GM12801 (cell line): ENCODE measurements around the gene MRFAP1L1.

ENCODE experiments used
- CTCF ChIP-seq: IDR thresholded peaks from one replicate; pipeline ENCODE4 v1.5.1; 2011; ENCODE audit warnings: control low read depth; ENCODE audit not compliant: insufficient read length; ENCODE audit errors: extremely low read depth

Gene MRFAP1L1

GRCh38 chr4:6751611-6752485, 42.2 kb upstream of the MRFAP1L1 start:
- TF ChIP-seq CTCF, result no peak

- TF ChIP-seq CTCF, result no peak
These were observed 40.9 kb upstream of the MRFAP1L1 start for GRCh38 chr4:6750286-6751221.

DNA sequence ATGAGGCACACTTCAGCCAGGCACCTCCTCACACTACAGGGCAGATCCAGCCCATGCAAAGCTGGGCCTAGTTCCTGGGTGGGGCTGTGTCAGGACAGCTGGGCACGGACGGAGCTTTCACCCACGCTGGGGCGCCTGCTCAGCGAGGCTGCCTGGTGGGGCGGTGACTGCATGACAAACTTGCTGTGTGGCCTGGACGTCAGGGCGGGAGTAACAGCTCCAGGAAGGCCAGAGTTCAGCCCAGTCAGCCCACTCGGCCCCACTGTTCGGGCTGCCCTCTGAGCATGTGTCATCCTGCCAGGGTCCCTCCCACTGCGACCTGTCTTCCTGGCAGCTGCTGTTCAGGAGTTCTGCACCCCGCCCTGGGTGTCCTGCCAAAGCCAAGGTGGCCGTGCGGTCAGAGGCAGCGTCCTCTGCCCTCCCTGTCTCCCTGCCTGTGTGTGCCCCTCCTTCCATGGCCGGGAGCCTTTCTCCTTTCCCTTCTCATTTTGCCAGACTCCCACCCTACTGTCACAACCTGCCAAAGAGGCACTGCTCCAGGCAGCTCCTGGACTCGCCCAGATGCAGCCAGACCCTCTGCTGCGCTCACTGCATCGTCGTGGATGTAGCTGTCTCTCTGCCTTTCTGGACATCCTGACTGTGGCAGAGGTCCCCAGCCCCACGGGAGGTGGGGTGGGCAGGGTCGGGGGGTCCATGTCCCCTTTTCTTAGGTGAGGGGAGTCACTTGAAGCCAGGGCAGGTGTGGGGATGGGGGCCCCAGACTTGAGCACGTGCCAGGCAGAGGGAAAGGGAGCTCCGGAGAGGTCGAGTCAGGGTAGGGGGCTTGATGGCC, 39.9 kb upstream of the MRFAP1L1 start:
- TF ChIP-seq CTCF, result no peak

DNA sequence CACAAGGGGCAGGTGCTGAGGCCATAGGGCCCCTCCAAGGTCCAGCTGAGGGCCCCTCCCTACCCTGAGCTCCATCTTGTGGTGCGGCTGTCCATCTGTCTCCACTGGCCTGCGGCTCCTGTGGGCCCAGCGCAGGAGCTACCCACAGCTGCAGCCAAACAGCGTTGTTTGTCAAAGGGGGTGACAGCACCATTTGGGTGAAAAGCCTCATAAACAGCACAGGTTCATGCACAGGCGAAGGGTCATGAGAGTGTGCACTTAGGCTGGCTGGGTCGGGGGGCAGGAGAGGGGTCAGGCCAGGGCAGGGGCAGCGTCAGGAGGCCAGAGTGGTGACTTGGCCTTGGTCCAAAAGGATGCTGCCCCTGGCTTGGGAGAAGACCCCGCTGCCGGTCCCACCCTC, 38.6 kb upstream of the MRFAP1L1 start:
- TF ChIP-seq CTCF, result no peak

GRCh38 chr4:6747294-6748051, 37.8 kb upstream of the MRFAP1L1 start:
- no peak for TF ChIP-seq CTCF

GRCh38 chr4:6746721-6747293, 37.1 kb upstream of the MRFAP1L1 start:
- no peak for TF ChIP-seq CTCF
